PC-3 (cell line): ENCODE data around the gene SPON2. TPM values are rescaled to one million over a fixed set of nuclear protein-coding genes. Genes with fewer than 3 reads are reported as not detected.

ENCODE experiments used
- ATAC-seq: fragments of 200-7000 bp; cut with Tn5 transposase; 2 replicates; pipeline ENCODE4 v1.9.1; 2020; ENCODE audit warnings: mild to moderate bottlenecking, moderate library complexity
- BruUV-seq: library from RNA; stranded (reverse); fragments of 400-500 nt; replicated peaks from 2 replicates; lab custom pipeline; 2021; lab: Mats Ljungman, UMichigan
- CTCF ChIA-PET: fragments of 300-600 bp; sonication (Branson Sonifier 250); formaldehyde crosslinking; loops from one replicate; lab custom pipeline; 2022; ENCODE audit warnings: antibody characterized with exemption; lab: Charles Lee
- POLR2A ChIA-PET: fragments of 300-600 bp; sonication (Branson Sonifier 250); formaldehyde crosslinking; loops from one replicate; lab custom pipeline; 2022; ENCODE audit warnings: antibody characterized with exemption; ENCODE audit not compliant: unreplicated experiment; lab: Charles Lee
- DNase-seq: peaks from one replicate; pipeline ENCODE4 v3.0.0-alpha.2; 2015
- H2AFZ ChIP-seq: fragments of 300-600 bp; sonication (generic); 2 replicates; pipeline ENCODE4 v1.6.0; 2016; ENCODE audit warnings: antibody characterized with exemption, low read length
- H3F3A ChIP-seq: fragments of 300-600 bp; sonication (generic); one replicate; pipeline ENCODE4 v1.6.0; 2017; ENCODE audit warnings: antibody characterized with exemption, low read length, control low read depth, mild to moderate bottlenecking; ENCODE audit not compliant: unreplicated experiment
- H3K27ac ChIP-seq: fragments of 300-600 bp; sonication (generic); 2 replicates; pipeline ENCODE4 v1.5.1; 2016; ENCODE audit warnings: mild to moderate bottlenecking, low read length
- H3K27me3 ChIP-seq: fragments of 300-600 bp; sonication (generic); 2 replicates; pipeline ENCODE4 v1.6.1; 2016; ENCODE audit warnings: low read length, mixed read lengths
- H3K36me3 ChIP-seq: fragments of 300-600 bp; sonication (generic); 2 replicates; pipeline ENCODE4 v1.6.1; 2016; ENCODE audit warnings: low read depth, mixed run types, low read length, mixed read lengths
- H3K4me1 ChIP-seq: fragments of 300-600 bp; sonication (generic); 2 replicates; pipeline ENCODE4 v1.5.1; 2016; ENCODE audit warnings: low read length; ENCODE audit not compliant: insufficient read depth
- H3K4me2 ChIP-seq: fragments of 300-600 bp; sonication (generic); 2 replicates; pipeline ENCODE4 v1.6.0; 2016; ENCODE audit warnings: low read length
- H3K4me3 ChIP-seq: fragments of 300-600 bp; sonication (generic); 2 replicates; pipeline ENCODE4 v1.5.1; 2016; ENCODE audit warnings: mild to moderate bottlenecking, low read length, mixed read lengths
- H3K79me2 ChIP-seq: fragments of 300-600 bp; sonication (generic); 2 replicates; pipeline ENCODE4 v1.6.1; 2017; ENCODE audit warnings: low read length, mixed read lengths
- H3K9ac ChIP-seq: fragments of 300-600 bp; sonication (generic); 2 replicates; pipeline ENCODE4 v1.6.0; 2016; ENCODE audit warnings: mild to moderate bottlenecking, low read length
- H3K9me2 ChIP-seq: fragments of 300-600 bp; sonication (generic); replicated peaks from 2 replicates; pipeline ENCODE4 v1.6.1; 2016; ENCODE audit warnings: mixed run types, low read length, mixed read lengths
- H3K9me3 ChIP-seq: fragments of 300-600 bp; sonication (generic); 2 replicates; pipeline ENCODE4 v1.6.1; 2016; ENCODE audit warnings: low read length, mixed read lengths
- H4K20me1 ChIP-seq: fragments of 300-600 bp; sonication (generic); 2 replicates; pipeline ENCODE4 v1.6.1; 2016; ENCODE audit warnings: low read length, mixed read lengths
- EZH2 ChIP-seq: fragments of 300-600 bp; sonication (generic); IDR thresholded peaks from one replicate; pipeline ENCODE4 v1.6.1; 2017; ENCODE audit warnings: antibody characterized with exemption, mild to moderate bottlenecking, low read length; ENCODE audit not compliant: unreplicated experiment
- EZH2phosphoT487 ChIP-seq: fragments of 300-600 bp; sonication (generic); IDR thresholded peaks from 2 replicates; pipeline ENCODE4 v1.6.1; 2018; ENCODE audit warnings: mild to moderate bottlenecking, antibody characterized with exemption, low read length, borderline replicate concordance
- intact Hi-C: fragments of 100-400 bp; cut with micrococcal nuclease; formaldehyde crosslinking; loops from 2 replicates; pipeline ENCODE4 v1.9.0; 2023
- total RNA-seq: library from RNA; depleted of rRNA; stranded (reverse); fragments of >200 nt; gene quantifications from 2 replicates; pipeline ENCODE4 v1.2.3, GENCODE V29; 2014
- TF ChIP-seq, protein P1 (sequence below): fragments of 300-600 bp; sonication (generic); conservative IDR thresholded peaks from 2 replicates; pipeline ENCODE4 v1.5.1; 2017; ENCODE audit warnings: antibody characterized with exemption, low read depth, mild to moderate bottlenecking, low read length

Gene SPON2
- total RNA-seq, 1 experiment from 2014 or later: 0.80 TPM

GRCh38 chr4:1171311-1172227 lies 814 bp downstream of the SPON2 start:
- Histone ChIP-seq H3K4me3 (no peak overlapping the region), H3K4me1 (no peaks in the 10 kb centered on the region), H3K36me3 (no peaks in the 10 kb centered on the region), H3K27me3 (peaks cover 15% of the 10 kb centered on the region), H3K9ac (no peak overlapping the region), H3K9me2 (no peaks in the 10 kb centered on the region), H3K27ac (no peak overlapping the region), H3K79me2 (no peaks in the 10 kb centered on the region), H3K4me2 (no peak overlapping the region), H4K20me1 (no peaks in the 10 kb centered on the region), H2AFZ (no peak overlapping the region), H3K9me3 (no peaks in the 10 kb centered on the region), H3F3A (no peaks in the 10 kb centered on the region)
- ATAC-seq: no peak
- ChIA-PET POLR2A (no interaction called here), CTCF (interaction anchor here (0.6 kb wide), 1 partner anchor 14 kb away, joined by 3 read pairs; no protein-coding TSS in a partner anchor)
- no peak for DNase-seq
- TF ChIP-seq EZH2: peak; percentile 26
- TF ChIP-seq, protein P1, sequence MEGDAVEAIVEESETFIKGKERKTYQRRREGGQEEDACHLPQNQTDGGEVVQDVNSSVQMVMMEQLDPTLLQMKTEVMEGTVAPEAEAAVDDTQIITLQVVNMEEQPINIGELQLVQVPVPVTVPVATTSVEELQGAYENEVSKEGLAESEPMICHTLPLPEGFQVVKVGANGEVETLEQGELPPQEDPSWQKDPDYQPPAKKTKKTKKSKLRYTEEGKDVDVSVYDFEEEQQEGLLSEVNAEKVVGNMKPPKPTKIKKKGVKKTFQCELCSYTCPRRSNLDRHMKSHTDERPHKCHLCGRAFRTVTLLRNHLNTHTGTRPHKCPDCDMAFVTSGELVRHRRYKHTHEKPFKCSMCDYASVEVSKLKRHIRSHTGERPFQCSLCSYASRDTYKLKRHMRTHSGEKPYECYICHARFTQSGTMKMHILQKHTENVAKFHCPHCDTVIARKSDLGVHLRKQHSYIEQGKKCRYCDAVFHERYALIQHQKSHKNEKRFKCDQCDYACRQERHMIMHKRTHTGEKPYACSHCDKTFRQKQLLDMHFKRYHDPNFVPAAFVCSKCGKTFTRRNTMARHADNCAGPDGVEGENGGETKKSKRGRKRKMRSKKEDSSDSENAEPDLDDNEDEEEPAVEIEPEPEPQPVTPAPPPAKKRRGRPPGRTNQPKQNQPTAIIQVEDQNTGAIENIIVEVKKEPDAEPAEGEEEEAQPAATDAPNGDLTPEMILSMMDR: no peak
- no TSS peak for BruUV-seq
- intact Hi-C loops: no loop called here

- DNase-seq (no peak), ATAC-seq (no peak)
- Histone ChIP-seq H3K36me3 (no peaks in the 10 kb centered on the region), H3K4me2 (no peak overlapping the region), H4K20me1 (no peaks in the 10 kb centered on the region), H3K9me3 (no peaks in the 10 kb centered on the region), H3K4me3 (no peak overlapping the region), H2AFZ (no peak overlapping the region), H3K9me2 (no peaks in the 10 kb centered on the region), H3K4me1 (no peaks in the 10 kb centered on the region), H3K27ac (no peak overlapping the region), H3K9ac (no peak overlapping the region), H3K79me2 (no peaks in the 10 kb centered on the region), H3K27me3 (peaks cover 15% of the 10 kb centered on the region), H3F3A (no peaks in the 10 kb centered on the region)
- ChIA-PET CTCF (no interaction called here), POLR2A (no interaction called here)
- BruUV-seq: no TSS peak
- intact Hi-C loops: no loop called here
- no peak for TF ChIP-seq EZH2phosphoT487
- TF ChIP-seq EZH2: no peak
- TF ChIP-seq, protein P1: no peak
Observed at GRCh38 chr4:1170976-1171310, 1.4 kb downstream of the SPON2 start.
